HL-60 (cell line): Measurements from ENCODE around the gene PROC.

Source experiments
- DNase-seq, 2 experiments: peaks; one replicate each; pipeline ENCODE4 v3.0.0-alpha.2; 2010 to 2020; ENCODE audit warnings: low read depth in 1 of 2, low spot score in 1 of 2
- H3K27ac ChIP-seq: fragments of 250-450 bp; sonication (Bioruptor Pico); replicated peaks from 2 replicates; pipeline ENCODE4 v1.5.1; 2020; ENCODE audit warnings: mild to moderate bottlenecking, moderate library complexity
- H3K27me3 ChIP-seq: fragments of 250-450 bp; sonication (Bioruptor Pico); 2 replicates; pipeline ENCODE4 v1.5.1; 2021; ENCODE audit warnings: mild to moderate bottlenecking, moderate library complexity; ENCODE audit not compliant: insufficient read depth, poor library complexity, severe bottlenecking
- H3K4me3 ChIP-seq: replicated peaks from 2 replicates; pipeline ENCODE4 v1.5.1; 2011; ENCODE audit warnings: mild to moderate bottlenecking, control low read depth, low read length; ENCODE audit not compliant: insufficient read depth
- CTCF ChIP-seq: IDR thresholded peaks from one replicate; pipeline ENCODE4 v1.5.1; 2011; ENCODE audit warnings: low read length, control low read depth, inconsistent platforms; ENCODE audit not compliant: insufficient read depth
- GABPA ChIP-seq: IDR thresholded peaks from 2 replicates; pipeline ENCODE4 v1.6.1; 2012; ENCODE audit warnings: low read depth
- POLR2AphosphoS5 ChIP-seq: IDR thresholded peaks from 2 replicates; pipeline ENCODE4 v1.6.1; 2012; ENCODE audit warnings: low read depth
- REST ChIP-seq: IDR thresholded peaks from 2 replicates; pipeline ENCODE4 v1.6.1; 2012; ENCODE audit warnings: low read depth; ENCODE audit not compliant: insufficient replicate concordance
- SPI1 ChIP-seq: IDR thresholded peaks from 2 replicates; pipeline ENCODE4 v1.6.1; 2012; ENCODE audit warnings: low read depth, mild to moderate bottlenecking, borderline replicate concordance

The PROC gene

GRCh38 chr2:127387655-127388422 lies 30.4 kb upstream of the PROC start, which contains the start of gene MAP3K2:
Gene MAP3K2, minus strand, starts transcription at chr2:127387975. Its CDS starts 44,846 bp downstream, at chr2:127343129.
- TF ChIP-seq CTCF = no peak
- peak; percentile 84 for TF ChIP-seq POLR2AphosphoS5
- no peaks in the 10 kb centered on the region for H3K27me3 ChIP-seq
- peak within 1 kb of the TSS; percentile 98 for H3K27ac ChIP-seq
- peak; percentile 79 to 88 for DNase-seq
- H3K4me3 ChIP-seq = peak within 1 kb of the TSS; percentile 78

- Histone ChIP-seq H3K27ac (peak overlapping the region; percentile 88), H3K27me3 (no peaks in the 10 kb centered on the region), H3K4me3 (peak overlapping the region; percentile 53)
- DNase-seq = peak in 1 of 2 experiments; percentile 14
- TF ChIP-seq REST = no peak
- no peak for TF ChIP-seq SPI1
- no peak for TF ChIP-seq CTCF
- no peak for TF ChIP-seq GABPA
- TF ChIP-seq POLR2AphosphoS5 = no peak
Observed at GRCh38 chr2:127388423-127389164, 29.6 kb upstream of the PROC start.

- no peak overlapping the region for H3K4me3 ChIP-seq
- DNase-seq = peak; percentile 66 to 82
- H3K27ac ChIP-seq = peak overlapping the region; percentile 88
Observed at GRCh38 chr2:127389778-127390435, 28.3 kb upstream of the PROC start.

More at GRCh38 chr2:127389778-127390435, 28.3 kb upstream of the PROC start:
- peak; percentile 46; the same call in 1 of the 2 replicates for TF ChIP-seq POLR2AphosphoS5
- TF ChIP-seq CTCF = no peak
- TF ChIP-seq SPI1 = peak; percentile 67; the same call in 1 of the 2 replicates
- TF ChIP-seq GABPA = peak; percentile 57
- TF ChIP-seq REST = no peak
- no peaks in the 10 kb centered on the region for H3K27me3 ChIP-seq
